ENCODE data around the gene CRY1. TPM values are rescaled to one million over a fixed set of nuclear protein-coding genes. Genes with fewer than 3 reads are reported as not detected.
A peak's percentile ranks its signal among the peaks of the same experiment; 100 is the strongest.

The CRY1 gene
- total and polyA plus RNA-seq, 9 of the 15 experiments (the other 6 are each of a cell fraction or from before 2014, with no cell fraction given): 8.7 to 33.3 (median 25.2) TPM

DNA sequence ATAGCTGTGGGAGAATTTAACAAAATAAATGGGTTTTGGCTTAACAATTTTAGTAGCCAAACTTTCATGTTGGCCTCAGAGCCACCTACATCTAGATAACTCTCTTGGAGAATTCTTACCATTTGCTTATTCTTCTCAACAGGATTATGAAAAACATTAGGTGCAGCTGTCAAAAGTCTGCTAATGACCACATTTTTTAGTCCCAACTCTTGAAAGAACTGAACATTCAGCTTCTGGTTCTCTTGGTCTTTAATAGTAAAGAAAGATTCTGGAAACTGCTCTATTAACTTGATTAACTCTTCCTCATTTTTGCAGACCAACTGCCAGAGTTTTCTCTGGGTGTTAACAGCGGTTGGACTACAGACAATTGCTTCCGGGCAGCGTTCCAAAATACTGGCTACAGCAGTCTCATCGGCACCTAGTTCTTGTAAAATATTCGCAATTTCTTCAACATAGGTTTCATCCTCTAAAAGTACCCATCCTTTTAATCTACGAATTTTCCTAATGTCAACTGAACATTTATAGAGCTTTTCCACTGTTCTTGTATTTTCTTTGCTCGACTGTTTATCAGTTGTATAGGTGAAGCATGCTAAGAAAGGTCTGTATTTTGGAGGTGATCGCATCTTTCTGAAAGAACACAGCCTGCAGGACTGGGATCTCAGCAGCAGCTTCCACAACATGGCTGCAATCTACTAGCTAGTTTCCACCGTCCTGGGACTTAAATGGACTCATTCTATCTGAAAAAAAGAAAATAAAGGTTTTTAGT is 115.1 kb downstream of the CRY1 start (continued):
- TF ChIP-seq MAZ (CRISPR knock-in tag; conservative IDR thresholded peaks at IDR 0.05 in 1 of 2, IDR thresholded peaks at IDR 0.05 in 1 of 2) (peak in 1 of 2 experiments; percentile 50; a peak in 1 of 4 replicates), HDAC2 (IDR thresholded peaks at IDR 0.05) (no peak), NCOA6 (IDR thresholded peaks at IDR 0.05) (no peak), ARID1B (IDR thresholded peaks at IDR 0.05) (0 out of 2 replicates have a peak, but pooled peaks have one; percentile 30), SMARCA4 (IDR thresholded peaks at IDR 0.05) (0 out of 2 replicates have a peak, but pooled peaks have one; percentile 28), BCLAF1 (IDR thresholded peaks at IDR 0.05; ENCODE audit: borderline replicate concordance in 1 of 2, control insufficient read depth in 1 of 2, low read depth in 2 of 2, low read length in 1 of 2) (no peak), DDX20 (tag; IDR thresholded peaks at IDR 0.05; ENCODE audit: low read depth) (no peak), SPI1 (IDR thresholded peaks at IDR 0.05; ENCODE audit: borderline replicate concordance, low read depth, low read length) (peak; percentile 57; the same call in 1 of the 2 replicates), CBX3 (IDR thresholded peaks at IDR 0.05; ENCODE audit: borderline replicate concordance in 1 of 2, low read length in 2 of 2) (peak in 1 of 2 experiments; percentile 27; a peak in 1 of 3 replicates), GABPA (tag; conservative IDR thresholded peaks at IDR 0.05; ENCODE audit: low read depth) (peak; percentile 26; the same call in 1 of the 2 replicates), ATF4 (CRISPR knock-in tag; IDR thresholded peaks at IDR 0.05) (no peak)
- TF ChIP-seq, protein P1, sequence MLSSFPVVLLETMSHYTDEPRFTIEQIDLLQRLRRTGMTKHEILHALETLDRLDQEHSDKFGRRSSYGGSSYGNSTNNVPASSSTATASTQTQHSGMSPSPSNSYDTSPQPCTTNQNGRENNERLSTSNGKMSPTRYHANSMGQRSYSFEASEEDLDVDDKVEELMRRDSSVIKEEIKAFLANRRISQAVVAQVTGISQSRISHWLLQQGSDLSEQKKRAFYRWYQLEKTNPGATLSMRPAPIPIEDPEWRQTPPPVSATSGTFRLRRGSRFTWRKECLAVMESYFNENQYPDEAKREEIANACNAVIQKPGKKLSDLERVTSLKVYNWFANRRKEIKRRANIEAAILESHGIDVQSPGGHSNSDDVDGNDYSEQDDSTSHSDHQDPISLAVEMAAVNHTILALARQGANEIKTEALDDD (IDR thresholded peaks at IDR 0.05): peak; percentile 83
- TF ChIP-seq, protein P2, sequence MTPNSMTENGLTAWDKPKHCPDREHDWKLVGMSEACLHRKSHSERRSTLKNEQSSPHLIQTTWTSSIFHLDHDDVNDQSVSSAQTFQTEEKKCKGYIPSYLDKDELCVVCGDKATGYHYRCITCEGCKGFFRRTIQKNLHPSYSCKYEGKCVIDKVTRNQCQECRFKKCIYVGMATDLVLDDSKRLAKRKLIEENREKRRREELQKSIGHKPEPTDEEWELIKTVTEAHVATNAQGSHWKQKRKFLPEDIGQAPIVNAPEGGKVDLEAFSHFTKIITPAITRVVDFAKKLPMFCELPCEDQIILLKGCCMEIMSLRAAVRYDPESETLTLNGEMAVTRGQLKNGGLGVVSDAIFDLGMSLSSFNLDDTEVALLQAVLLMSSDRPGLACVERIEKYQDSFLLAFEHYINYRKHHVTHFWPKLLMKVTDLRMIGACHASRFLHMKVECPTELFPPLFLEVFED (CRISPR knock-in tag; conservative IDR thresholded peaks at IDR 0.05): no peak

Data from K562 (cell line).